ENCODE data around the gene ADGRL2.

The ADGRL2 gene

DNA sequence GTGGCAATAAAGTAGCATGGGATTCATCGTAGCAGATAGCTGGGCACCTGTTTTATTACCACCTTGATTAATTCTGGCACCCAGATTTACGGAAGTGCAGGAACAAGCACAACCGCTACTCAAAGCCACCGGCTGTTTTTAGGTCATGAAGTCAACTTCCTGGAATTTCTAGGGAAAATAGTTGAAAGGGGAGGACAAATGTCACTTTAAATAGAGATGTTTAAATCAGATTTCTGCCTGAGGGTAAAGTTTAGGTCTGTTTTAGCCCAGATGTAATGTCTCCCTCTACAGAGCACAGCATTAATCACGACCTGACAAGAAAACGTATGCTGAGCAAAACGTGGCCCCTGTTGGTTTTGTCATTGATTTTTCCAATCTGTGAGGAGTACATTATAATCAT is 8.0 kb downstream of the ADGRL2 start:
- no peak for DNase-seq

DNA sequence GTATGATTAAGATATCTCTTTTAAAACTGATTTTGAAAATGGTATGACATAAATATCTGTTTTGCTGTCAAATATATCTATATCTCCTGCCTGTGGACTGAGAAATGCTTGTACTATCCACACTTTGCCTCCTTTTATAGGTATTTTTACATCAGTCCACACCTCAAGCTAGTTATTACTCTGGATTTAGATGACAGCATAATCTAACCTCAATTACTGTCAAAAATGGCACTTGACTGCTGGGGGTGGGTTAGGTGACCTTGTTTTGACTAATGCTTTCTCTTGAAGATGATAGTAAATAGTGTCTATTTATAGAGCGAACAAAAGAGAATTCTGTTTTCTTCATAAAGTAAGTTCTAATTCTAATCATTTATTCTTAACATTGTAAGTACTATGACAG is 9.1 kb downstream of the ADGRL2 start:
- DNase-seq, result no peak

DNA sequence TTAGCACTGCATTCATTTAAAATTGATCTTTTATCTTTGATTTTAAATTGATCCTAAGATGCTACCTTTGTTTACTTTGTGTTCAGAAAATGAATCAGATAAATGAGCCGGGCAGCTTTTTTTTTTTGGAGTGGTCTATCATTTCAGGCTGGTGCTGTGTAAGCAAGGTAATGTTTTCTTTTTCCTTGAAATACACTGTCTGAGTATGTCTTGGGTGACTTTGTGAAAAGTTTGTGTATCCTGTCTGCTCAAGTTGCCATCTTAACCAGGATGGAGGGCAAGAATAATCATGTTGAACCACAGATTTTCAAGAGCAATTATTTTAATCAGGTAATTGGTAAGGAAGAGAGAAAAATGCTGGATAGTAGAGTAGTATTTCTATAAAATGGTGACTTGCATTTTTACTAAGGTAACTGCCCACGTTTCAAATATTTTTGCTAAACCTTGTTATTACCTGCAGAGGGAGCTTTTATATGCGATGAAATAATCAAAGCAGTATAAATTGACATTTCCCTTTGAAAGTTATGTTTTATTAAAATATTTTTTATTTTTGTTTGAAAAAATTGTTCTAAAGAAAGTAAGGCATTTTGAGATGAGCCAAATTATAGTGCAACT is 11.1 kb downstream of the ADGRL2 start:
- DNase-seq, result no peak

DNA sequence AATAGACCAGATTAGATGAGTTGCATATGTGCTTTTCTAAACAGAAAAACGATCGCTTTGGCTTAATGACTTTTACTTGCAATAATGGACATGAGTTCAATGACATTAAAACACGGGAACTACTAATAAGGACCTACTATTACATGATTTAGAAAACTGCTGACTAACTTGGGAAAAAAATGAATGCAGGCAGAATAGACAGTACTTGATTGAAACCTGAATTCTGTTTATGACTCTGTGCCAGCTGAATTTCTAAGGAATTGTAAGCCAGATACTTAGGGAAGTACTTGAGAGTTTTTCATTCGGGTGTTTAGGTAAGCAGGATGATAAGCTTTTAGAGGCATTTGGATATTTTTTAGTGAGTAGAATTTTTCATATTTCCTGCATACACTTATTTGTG is 12.0 kb downstream of the ADGRL2 start:
- DNase-seq, result no peak

DNA sequence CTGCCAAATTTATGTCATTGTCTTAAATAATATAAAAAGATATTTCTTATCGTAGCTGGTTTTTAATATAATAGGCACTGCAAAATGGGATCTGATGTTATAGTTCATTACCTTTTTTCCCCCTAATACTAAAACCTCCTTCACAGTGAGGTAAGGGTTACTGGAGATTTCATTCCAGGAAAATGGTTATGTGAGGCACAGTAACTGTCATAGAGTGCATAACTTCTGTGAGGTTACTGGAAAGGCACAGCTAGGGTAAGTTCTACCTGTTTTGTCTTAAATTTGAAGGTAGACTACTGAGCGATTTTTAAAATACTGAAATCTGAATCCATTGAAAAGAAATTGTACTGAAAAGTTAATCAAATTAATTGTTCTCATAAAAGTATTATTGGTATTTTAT is 13.0 kb downstream of the ADGRL2 start:
- no peak for DNase-seq

DNA sequence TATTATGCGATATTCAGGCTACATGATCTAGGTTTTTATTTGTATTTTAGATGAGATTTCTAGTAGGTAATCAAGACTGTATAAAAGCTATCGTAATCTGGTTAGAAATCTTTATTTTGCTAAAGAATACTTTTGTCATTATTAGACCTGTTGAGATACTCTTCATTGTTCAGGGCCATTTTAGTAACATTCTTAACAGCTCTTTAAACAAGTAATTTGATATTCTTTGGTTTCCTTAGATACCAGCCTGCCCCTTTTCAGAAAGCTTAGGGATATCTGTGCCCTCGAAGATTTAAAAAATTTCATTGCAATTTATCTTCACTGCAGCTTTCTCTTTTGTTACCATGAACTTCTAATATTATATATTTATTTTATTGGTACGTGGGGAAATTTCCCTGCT is 18.9 kb downstream of the ADGRL2 start:
- no peak for DNase-seq

DNA sequence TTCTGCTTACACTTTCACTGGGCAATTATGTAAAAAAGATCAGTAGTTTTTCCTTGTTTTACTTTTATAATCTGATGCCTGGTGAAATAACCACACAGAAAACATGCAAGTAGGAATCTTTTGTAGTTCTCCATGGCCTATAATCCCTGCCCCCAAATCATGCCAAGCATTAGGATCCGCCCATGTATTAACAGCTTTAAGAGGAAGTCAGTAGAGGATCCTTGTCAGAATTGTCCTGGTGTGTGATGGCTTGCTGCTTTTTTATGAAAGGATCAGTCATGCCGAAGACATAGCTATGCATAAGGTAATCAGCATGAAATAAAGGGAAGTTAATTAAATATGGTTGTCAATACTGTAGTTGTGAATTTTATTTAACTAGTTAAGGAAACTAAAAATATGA is 20.0 kb downstream of the ADGRL2 start:
- DNase-seq, result no peak

DNA sequence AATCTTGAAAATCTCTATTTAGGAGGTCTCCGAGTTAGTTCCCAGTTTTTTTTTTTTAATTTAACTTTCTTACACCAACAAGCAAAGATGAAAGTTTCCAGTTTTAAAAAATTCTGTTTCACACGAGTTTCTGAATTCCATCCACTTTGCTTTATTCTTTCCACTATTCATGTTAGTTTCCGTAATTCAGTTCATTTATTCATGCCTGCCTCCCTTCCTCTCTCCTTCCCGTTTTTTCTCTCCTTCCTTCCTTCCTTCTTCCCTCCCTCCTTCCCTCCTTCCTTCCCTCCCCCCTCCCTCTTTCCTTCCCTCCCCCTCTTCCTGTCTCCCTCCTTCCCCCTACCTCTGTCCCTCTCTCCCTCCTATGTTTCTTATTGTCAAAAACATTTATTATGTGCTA is 22.3 kb downstream of the ADGRL2 start:
- no peak for DNase-seq

DNA sequence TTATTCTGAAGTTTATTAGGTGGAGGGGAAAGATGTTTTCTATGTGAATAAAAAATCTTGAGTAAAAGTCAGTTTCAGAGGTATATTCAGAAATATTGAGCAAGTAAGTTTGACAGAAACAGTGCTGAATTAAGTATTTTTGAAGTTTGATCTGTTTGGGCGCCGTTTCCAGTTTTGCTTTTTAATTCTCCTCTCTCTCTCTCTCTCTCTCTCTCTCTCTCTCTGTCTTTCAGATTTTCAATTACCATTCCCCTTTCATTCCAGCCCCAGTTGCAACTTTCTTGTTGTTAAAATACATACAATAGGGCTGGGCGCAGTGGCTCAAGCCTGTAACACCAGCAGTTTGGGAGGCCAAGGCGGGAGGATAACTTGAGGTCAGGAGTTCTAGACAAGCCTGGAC is 24.0 kb downstream of the ADGRL2 start:
- DNase-seq, result no peak

DNA sequence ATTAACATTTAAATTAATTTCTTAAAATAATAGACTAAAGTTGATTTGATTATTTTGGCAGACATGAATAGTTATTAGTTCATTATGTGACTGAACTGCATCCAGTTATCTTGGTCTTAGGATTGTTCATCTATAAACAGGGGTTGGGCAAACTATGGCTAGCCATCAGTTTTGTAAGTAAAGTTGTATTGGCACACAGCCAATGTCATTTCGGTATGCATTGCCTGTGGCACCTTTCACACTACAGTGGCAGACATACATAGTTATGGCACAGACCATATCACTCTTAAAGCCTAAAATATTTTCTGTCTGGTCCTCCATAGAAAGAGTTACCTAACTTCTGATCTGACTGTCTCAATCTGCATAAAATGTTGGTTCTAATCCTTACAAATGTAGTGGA is 27.2 kb downstream of the ADGRL2 start:
- DNase-seq, result no peak

DNA sequence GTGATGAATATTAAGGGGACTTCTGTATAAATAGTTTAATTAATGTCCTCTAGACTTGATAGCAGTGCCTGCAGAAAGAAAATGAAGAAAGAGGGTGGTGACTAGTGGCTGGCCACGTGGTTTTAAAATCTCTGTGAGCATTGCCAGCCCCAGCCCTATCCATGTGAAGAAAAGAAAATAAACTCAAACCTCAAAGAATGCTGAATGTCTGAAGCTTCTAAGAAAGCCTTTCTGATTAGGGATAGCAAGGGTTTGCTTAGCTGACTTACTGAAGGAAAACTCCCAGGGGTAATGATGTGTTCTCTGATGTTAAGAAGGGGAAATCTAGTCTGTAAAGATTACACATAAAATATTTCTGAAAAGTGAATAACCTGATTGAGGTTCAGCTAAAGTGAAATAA is 31.8 kb downstream of the ADGRL2 start:
- no peak for DNase-seq

DNA sequence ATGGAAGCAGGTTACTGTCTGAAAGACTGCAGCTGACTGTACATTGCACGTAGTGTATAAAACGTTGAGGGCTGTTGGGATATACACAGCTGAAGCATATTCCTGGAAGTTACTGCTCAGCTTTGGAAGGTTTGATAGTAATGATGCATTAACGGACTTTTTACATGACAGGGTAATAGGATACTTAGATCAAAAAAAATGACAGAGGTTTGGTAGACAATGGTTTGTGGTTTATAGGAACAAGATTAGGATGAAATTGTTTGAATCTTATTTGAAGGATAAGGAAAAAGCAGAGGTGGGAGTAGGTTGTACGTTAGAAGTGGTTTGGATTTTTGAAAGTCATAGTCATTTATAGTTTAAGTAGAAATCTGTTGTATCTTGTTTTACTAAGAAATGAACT is 33.0 kb downstream of the ADGRL2 start:
- DNase-seq, result no peak

DNA sequence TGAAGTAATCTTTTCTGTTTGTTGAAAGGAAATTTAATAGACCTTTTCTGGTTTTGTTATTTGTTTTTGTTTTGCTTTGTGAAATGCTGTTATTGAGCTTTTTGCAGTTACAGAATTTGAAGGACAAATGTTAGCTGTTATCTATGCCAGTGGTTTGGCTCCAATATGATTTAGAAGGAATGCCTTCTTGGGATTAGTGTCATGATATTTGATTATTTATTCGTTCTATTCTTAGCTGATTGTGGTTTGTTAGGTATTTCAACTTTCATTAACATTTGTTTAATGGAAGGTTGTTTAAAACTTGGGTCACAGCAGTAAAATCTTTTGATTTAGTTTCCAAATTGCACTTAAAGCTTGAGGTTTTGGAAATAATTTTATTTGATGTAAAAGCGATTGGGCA is 33.5 kb downstream of the ADGRL2 start:
- no peak for DNase-seq

DNA sequence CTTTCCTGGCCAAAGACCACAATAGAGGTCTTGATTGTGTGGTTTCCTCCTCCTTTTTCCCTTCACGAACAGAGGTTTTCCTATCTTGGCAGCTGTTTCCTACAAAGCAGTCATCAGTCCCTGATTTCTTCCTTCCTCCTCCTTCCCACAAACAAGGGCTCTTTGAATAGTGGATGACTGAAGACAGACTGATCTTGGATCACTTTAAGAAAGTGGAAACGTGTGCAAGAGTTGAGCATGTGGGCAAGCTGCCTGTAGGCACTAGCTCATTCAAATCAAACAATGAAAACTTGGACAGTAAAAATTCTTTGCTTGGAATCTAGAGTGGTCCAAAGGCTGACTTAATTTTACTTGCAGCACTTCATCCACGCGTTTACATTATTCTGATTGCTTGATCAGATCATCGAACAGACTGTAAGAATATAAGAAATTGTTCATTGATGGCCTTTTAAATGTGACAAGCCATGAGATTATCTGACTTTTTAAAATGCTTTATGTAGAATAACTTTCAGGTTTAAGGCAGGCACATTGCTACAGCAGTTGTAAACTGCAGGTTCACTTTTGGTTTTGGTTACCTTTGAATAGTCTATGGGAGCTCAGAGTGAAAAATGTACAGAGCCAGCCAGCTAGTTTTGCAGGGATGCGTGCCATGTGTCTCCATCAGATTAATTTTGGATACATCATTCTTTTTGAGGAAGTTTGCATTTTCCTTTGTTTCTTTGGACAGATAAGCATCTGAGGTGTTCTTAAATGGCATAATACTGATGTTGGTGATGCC is 34.4 kb downstream of the ADGRL2 start:
- DNase-seq, result no peak

DNA sequence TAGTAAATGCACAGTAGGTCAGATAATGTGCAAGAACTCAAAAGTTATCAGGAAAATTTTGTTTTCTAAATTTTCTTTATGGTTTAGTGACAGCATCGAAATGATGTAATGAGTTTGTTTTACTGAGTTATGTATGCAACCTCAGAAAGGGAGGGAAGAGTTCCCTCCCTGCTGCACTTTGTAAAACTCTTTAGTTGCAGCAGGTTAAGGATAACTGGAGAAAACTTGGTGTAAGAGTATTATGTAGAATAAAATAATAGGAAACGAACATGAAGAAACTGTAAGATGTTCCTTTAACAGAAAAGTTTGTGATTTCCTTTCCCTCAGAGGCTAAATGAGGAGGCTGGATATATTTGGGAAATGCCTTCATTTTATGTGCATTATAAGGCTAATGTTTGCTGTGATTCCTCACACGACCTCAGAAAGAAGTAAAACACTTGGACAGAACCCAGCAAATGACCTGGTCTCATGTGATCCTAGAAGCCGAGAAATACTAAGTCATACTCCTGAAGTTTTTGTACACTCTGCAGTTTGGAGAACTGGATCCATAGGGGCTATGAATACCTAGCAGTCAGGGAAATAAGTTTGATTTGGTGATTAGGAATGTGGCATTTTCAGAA is 35.4 kb downstream of the ADGRL2 start:
- DNase-seq, result no peak

DNA sequence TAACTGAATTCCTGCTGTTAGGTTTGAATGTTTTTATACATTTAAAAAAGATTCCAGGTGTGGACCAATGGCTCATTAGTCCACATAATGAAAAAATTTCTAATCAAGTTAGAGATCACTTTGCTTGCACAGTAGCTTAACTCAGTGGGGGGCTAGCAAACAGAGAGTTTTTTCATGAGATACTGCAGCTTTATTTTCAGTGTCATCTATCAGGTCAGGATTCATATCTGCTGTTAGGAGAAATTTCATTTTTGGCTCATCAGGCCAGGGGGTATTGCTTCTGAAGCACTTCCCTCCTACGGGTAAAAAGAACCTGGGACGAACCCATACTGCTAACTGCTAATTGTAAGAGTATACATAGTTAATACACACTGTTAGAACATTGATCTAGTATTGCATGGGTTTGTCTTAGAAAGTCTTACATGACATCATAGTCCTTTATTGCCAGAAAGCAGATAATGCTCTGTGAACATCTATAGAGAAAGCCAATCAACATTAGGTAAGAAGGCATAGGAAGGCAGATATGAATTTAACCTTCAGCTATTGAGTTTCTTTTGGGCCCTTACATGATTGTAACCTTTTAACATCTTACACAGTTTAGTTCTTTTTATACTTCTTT is 38.0 kb downstream of the ADGRL2 start:
- DNase-seq, result no peak

DNA sequence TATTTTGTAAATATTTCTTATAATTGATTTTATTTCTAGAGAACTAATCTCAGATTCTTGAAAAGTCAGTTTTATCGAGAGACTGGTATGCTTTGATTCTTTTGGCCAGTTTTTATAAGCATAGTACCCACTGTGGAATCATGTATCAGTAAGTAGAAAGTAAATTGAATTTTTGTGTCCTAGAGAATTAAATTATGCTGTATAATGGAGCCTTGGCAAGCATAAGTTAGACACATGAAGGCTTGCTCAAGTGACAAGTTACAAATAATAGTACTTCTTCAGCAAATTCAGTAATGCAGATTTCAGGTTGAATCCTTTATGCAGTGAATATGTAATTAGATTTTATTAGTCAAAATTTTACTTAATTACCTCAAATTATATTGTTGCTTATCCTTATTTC is 40.1 kb downstream of the ADGRL2 start:
- no peak for DNase-seq

DNA sequence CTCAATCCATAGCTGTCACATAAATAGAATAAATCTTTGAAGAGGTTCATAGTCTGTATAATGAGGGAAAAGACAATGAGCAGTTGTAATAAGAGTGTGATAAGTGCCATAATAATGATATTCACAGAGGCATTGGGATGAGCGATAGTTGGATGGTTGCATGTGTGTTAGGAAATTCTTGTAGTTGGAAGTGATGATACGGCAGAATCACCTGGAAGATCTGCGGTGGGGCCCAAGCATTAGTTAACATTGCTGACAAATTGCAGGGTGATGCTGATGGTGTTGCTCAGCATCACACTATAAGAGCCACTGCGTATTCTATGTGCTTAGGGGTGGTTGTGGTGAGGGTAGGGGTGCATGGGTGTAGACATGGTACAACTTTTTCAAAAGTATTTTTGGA is 41.1 kb downstream of the ADGRL2 start:
- no peak for DNase-seq

DNA sequence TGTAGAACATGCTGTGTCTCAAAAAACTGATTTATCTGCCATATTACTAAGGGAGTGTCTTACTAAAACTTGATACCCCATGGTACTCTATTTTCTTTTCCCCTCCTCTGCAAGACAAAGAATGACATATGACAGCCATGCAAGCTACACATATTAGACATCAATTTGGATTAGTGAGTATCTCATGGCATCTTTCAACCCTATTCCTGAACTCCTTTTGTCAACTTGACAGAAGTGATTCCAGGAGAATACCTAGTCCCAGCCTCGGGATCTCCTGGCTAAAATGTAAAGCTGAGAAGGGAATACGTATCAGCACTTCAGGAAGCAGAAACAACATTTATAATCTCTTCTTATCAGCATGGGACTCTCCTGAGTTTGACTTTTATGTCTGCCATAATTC is 43.7 kb downstream of the ADGRL2 start:
- no peak for DNase-seq

DNA sequence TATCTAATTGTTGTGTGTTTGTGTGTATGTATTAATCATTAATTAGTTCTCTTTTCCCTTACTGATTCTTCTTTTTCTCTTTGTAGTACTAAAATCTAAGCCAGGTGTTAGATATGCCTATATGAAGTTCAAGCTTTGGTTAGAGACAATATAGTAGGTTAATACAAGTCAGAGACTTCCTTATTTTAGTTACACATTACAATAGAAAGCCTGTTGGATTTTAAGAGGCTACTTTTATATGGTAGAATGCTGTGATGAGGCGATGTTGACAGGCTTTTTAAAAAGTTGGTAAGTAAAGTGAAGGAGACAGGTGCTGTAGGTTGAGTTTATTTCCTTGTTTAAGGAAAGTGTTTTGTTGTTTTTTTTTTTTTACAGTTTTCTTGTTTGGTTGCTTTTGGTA is 45.9 kb downstream of the ADGRL2 start:
- DNase-seq, result no peak

DNA sequence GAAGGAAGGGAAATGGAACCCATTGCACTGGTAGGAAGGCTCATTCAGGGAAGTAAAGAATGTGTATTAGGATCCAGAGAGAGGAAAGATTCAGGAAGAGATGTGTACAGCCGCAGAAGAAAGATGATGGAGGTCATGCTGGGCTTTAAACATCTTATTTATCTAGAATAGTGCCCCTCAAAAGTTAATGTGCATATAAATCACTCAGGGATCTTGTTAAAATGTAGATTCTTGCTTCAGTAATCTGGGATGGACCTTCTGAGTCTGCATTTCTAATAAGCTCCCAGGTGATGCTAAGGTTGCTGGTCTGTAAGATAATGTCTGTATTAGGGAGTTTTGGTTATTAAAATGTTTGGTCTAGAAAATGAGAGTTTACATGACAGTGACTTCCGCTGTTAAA is 46.3 kb downstream of the ADGRL2 start:
- no peak for DNase-seq

DNA sequence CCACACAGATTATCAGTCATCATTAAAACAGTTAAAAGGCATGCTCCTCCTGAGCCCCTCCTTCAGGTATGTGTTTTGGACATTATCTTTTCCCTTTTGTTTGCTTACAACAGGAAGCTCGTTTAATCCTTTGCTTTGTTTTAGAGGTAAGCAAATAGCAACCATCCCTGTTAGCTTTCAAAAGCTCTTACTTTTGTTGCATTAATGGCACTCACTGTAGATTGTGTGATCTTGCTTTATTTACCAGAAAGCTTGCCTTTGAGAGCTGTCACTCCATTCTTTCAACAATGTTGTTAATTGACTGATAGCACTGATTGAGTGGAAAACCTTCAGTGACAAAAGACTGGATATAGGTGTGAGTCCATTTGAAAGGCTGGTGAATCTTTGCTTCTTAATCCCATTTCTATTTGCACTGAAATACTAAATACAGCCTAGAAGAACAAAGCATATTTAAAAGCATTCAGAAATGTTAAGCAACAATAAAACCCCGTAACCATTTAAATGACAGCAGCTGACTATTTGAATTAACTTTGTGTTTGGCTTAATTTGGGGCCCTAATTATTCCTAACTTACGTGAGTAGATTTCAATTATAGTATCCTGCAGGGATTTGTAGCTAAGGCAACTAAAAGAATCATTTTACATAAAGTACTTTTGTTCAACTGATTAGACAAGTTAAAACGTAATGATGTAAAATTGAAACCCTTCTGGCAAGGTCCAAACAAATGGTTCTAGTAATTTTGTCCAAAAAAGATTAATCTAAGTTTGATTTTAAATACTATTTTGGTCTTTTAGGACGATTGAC is 48.3 kb downstream of the ADGRL2 start:
- DNase-seq, result no peak

DNA sequence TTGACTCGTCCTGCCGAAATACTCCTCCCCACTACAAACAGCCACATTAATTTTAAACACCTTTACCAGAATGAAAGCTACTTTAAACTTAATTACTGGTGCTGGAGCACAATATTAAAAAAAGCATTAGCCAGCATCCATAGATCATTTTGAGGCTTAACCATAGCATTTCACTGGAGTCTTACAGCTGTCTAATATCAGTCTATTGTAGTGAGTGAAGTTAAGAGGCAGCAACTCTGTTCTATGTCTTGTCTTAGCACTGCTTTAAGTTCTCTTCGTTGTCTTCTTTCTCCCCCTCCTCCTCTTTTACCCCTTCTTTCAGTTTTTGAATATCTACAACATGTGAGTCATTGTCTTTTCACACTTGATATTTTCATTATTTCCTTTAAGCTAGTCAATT is 49.3 kb downstream of the ADGRL2 start:
- no peak for DNase-seq
